ENCODE results near the gene TSSC4.

Gene TSSC4

DNA sequence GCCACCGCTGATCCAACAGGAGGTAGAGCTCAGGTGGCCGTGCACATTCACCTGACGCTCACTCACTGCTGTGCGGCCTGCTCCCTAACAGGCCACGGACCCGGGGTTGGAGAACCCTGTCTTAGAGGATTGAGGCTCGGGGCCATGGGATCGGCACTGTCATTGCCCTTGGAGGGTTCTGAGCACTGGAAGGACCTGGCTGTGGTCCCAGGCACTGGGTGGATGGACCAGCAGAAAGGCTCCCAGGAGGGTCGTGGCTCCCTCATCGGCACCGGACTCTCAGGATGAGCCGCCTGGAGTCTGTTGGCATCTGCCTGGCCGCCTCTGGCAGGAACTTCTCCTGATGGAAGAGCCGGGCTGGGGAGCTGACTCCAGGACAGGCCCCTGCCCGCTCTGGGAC, 50.8 kb downstream of the TSSC4 start:
- Histone ChIP-seq H3K79me2 (peaks cover 8% of the 10 kb centered on the region), H2AFZ (no peak overlapping the region), H3K4me3 (ENCODE audit: low read depth, low read length) (no peak overlapping the region), H3K4me1 (no peaks in the 10 kb centered on the region), H3K36me3 (ENCODE audit: control insufficient read depth, insufficient read depth, low read length) (no peaks in the 10 kb centered on the region), H3K4me2 (ENCODE audit: low read length) (no peak overlapping the region), H3K27me3 (ENCODE audit: control insufficient read depth, insufficient read depth, low read length) (no peaks in the 10 kb centered on the region), H3K9me3 (ENCODE audit: control insufficient read depth, low read length) (no peaks in the 10 kb centered on the region), H3K9ac (no peak overlapping the region), H3K27ac (no peak overlapping the region)
- TF ChIP-seq, protein P1, sequence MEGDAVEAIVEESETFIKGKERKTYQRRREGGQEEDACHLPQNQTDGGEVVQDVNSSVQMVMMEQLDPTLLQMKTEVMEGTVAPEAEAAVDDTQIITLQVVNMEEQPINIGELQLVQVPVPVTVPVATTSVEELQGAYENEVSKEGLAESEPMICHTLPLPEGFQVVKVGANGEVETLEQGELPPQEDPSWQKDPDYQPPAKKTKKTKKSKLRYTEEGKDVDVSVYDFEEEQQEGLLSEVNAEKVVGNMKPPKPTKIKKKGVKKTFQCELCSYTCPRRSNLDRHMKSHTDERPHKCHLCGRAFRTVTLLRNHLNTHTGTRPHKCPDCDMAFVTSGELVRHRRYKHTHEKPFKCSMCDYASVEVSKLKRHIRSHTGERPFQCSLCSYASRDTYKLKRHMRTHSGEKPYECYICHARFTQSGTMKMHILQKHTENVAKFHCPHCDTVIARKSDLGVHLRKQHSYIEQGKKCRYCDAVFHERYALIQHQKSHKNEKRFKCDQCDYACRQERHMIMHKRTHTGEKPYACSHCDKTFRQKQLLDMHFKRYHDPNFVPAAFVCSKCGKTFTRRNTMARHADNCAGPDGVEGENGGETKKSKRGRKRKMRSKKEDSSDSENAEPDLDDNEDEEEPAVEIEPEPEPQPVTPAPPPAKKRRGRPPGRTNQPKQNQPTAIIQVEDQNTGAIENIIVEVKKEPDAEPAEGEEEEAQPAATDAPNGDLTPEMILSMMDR (IDR thresholded peaks at IDR 0.05): no peak

DNA sequence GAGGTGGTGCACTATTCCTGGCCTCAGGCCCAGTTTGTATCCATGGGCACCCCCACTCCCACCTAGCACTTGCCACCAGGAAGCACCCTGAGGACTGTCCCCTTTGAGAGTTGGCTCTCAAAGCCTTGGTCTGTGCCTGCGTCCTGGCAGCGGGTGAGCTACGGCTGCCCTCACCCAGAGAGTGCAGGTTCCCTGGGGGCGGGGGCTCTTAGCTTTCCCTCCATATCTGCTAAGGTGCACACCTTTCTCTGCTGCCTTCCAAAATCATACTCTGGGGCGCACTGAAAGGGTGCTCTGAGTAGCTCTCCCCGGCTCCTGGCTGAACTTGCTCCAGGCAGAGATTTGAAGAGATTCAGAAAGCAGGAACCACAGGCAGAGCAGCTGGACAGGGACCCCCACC, 51.4 kb downstream of the TSSC4 start:
- no peak overlapping the region for H3K27ac ChIP-seq
- no peaks in the 10 kb centered on the region for H3K9me3 ChIP-seq (ENCODE audit: control insufficient read depth, low read length)
- no peak overlapping the region for H3K9ac ChIP-seq
- no peak overlapping the region for H3K4me3 ChIP-seq (ENCODE audit: low read depth, low read length)
- peaks cover 7% of the 10 kb centered on the region for H3K79me2 ChIP-seq
- H3K27me3 ChIP-seq (ENCODE audit: control insufficient read depth, insufficient read depth, low read length): no peaks in the 10 kb centered on the region
- H3K4me2 ChIP-seq (ENCODE audit: low read length): no peak overlapping the region
- TF ChIP-seq, protein P1 (IDR thresholded peaks at IDR 0.05): no peak
- H2AFZ ChIP-seq: no peak overlapping the region
- H3K36me3 ChIP-seq (ENCODE audit: control insufficient read depth, insufficient read depth, low read length): no peaks in the 10 kb centered on the region
- no peaks in the 10 kb centered on the region for H3K4me1 ChIP-seq

- TF ChIP-seq, protein P1 (IDR thresholded peaks at IDR 0.05): no peak
- H2AFZ ChIP-seq: no peak overlapping the region
- H3K36me3 ChIP-seq (ENCODE audit: control insufficient read depth, insufficient read depth, low read length): no peaks in the 10 kb centered on the region
- H3K9me3 ChIP-seq (ENCODE audit: control insufficient read depth, low read length): no peaks in the 10 kb centered on the region
- no peak overlapping the region for H3K4me3 ChIP-seq (ENCODE audit: low read depth, low read length)
- no peaks in the 10 kb centered on the region for H3K27me3 ChIP-seq (ENCODE audit: control insufficient read depth, insufficient read depth, low read length)
- peaks cover 3% of the 10 kb centered on the region for H3K79me2 ChIP-seq
- no peak overlapping the region for H3K4me2 ChIP-seq (ENCODE audit: low read length)
- no peaks in the 10 kb centered on the region for H3K4me1 ChIP-seq
- H3K9ac ChIP-seq: no peak overlapping the region
- no peak overlapping the region for H3K27ac ChIP-seq
Observed at GRCh38 chr11:2452321-2453012, 51.9 kb downstream of the TSSC4 start.

DNA sequence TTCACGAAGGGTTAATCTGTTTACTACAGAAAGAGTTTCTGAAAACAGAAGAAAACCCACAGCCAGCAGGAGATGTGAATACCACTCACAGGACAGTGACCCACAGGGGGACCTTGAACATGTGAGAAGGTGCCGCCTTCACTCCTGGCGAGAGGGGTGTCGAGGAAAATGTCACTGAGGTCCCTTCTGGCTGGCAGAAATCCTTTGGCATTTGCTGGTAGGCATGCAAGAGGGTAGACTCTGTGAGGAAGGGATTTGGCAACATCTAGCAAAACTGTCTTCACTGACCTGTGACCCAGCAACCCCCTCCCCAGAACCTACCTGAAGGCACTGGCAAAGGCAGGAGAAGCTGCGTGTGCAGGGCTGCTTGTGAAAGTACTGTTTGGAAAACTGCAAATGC, 52.9 kb downstream of the TSSC4 start:
- H3K27ac ChIP-seq: no peak overlapping the region
- TF ChIP-seq, protein P1 (IDR thresholded peaks at IDR 0.05): no peak
- no peaks in the 10 kb centered on the region for H3K27me3 ChIP-seq (ENCODE audit: control insufficient read depth, insufficient read depth, low read length)
- H3K4me3 ChIP-seq (ENCODE audit: low read depth, low read length): no peak overlapping the region
- no peaks in the 10 kb centered on the region for H3K4me1 ChIP-seq
- H3K9ac ChIP-seq: no peak overlapping the region
- no peaks in the 10 kb centered on the region for H3K9me3 ChIP-seq (ENCODE audit: control insufficient read depth, low read length)
- H3K36me3 ChIP-seq (ENCODE audit: control insufficient read depth, insufficient read depth, low read length): no peaks in the 10 kb centered on the region
- no peaks in the 10 kb centered on the region for H3K79me2 ChIP-seq
- no peak overlapping the region for H3K4me2 ChIP-seq (ENCODE audit: low read length)
- no peak overlapping the region for H2AFZ ChIP-seq

Data from parathyroid adenoma (tissue), 2 donors.